NCI-H524 (cell line): ENCODE measurements around the gene LCORL.
"Not testable (repeated sequence)": the region's sequence is repeated elsewhere in the genome, so short reads cannot be mapped to it uniquely, and the experiment has no call there.

Experiments
- DNase-seq, 2 experiments: peaks; one replicate each; lab custom pipeline; 2025; lab: John Stamatoyannopoulos, UW

Gene LCORL

DNA sequence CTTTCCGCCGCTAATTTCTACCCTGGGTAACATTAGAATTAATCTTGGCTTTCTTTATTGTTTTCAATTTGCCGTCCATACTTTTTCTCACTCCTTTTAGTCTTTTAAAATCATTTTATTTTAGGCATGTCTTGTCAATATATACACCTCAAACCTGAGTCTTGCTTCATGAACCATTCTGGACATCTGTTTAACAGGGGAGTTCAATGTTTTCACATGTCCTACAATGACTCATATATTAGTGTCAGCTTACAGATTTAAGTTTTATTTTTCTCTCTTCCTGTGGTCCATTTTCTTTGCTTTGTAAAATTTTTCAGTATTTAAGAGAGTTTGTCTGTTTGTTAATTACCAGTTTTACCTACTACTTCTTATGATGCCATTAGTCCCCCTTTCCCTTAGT lies 89.5 kb downstream of the LCORL start:
- no peak for DNase-seq

- no peak for DNase-seq
These were observed 91.3 kb downstream of the LCORL start for GRCh38 chr4:17930256-17930655.

- DNase-seq: no peak
These were observed 97.4 kb downstream of the LCORL start for GRCh38 chr4:17924189-17924588.

DNA sequence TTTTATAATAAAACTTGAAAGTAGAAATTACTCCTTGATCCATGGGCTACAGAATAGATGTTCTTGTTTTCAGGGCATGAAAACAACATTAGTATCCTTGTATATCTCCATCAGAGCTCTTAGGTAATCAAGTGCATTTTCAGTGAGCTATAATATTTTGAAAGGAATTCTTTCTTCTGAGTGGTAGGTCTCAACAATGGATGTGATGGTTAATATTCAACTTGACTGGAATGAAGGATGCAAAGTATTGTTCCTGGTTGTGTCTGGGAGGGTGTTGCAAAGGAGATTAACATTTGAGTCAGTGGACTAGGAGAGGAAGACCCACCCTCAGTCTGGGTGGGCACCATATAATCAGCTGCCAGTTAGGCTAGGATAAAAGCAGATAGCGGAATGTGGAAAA lies 100.1 kb downstream of the LCORL start:
- no peak for DNase-seq

GRCh38 chr4:17920681-17921080 lies 100.9 kb downstream of the LCORL start:
- DNase-seq: no peak

- DNase-seq: no peak
These were observed 106.1 kb downstream of the LCORL start for GRCh38 chr4:17915439-17915838.

DNA sequence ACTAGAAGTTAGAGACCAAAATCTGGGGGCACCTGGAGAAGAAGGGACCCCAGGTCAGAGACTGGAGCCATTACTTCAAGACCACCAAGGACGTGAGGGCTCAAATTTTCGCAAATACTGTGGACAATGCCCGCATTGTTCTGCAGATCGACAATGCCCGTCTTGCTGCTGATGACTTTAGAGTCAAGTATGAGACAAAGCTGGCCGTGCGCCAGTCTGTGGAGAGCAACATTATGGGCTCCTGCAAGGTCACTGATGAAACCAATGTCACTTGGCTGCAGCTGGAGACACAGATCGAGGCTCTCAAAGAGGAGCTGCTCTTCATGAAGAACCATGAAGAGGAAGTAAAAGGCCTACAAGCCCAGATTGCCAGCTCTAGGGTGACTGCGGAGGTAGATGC lies 109.5 kb downstream of the LCORL start:
- DNase-seq: no peak

- no peak for DNase-seq
These were observed 109.9 kb downstream of the LCORL start for GRCh38 chr4:17911608-17912007.

- no peak for DNase-seq
These were observed 123.0 kb downstream of the LCORL start for GRCh38 chr4:17898553-17899055.

GRCh38 chr4:17895481-17895880 lies 126.1 kb downstream of the LCORL start:
- DNase-seq: no peak

- no peak for DNase-seq
These were observed 127.1 kb downstream of the LCORL start for GRCh38 chr4:17894421-17894820.

- no peak for DNase-seq
These were observed 131.9 kb downstream of the LCORL start for GRCh38 chr4:17889692-17890091.

DNA sequence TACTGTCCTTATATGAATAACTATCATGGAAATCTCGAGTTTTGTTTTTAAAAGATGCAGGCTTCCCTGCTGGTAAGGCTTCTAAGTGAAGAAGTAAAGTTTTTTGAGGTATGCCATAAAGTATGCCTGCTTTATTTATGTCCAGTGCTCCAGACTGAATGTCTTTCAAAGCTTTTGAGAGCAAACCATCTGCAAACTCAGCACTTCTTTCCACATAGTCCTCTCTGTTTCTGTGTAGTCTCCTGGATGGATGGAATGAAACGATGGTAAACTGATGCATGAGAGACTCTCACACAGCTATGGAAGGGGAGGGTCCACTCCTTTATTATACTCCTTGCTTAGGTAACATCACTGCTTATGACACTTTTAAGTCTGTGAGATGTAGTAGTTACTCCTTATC lies 137.0 kb downstream of the LCORL start:
- DNase-seq: no peak

DNA sequence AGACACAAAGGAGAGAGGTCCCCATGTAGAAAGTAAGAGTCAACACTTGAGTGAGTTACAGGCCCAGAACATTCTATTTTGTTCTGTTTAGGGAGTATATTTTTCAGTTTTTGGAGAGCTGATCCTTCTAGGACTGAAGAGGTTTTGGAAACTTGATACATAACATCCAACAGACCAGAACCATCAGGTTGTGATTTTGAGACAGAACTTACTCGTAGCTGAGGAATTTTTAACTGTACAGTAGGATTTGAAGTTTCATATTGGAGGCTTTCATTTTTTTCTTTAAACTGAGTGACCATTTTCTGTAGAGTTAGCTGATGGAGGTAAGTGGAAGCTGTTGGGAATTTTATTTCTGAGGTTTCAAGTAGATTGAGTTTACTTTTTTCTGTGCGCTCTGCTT lies 137.5 kb downstream of the LCORL start:
- no peak for DNase-seq

GRCh38 chr4:17877661-17878060 lies 143.9 kb downstream of the LCORL start:
- no peak for DNase-seq

- DNase-seq: no peak
These were observed 144.6 kb downstream of the LCORL start for GRCh38 chr4:17876943-17877342.

DNA sequence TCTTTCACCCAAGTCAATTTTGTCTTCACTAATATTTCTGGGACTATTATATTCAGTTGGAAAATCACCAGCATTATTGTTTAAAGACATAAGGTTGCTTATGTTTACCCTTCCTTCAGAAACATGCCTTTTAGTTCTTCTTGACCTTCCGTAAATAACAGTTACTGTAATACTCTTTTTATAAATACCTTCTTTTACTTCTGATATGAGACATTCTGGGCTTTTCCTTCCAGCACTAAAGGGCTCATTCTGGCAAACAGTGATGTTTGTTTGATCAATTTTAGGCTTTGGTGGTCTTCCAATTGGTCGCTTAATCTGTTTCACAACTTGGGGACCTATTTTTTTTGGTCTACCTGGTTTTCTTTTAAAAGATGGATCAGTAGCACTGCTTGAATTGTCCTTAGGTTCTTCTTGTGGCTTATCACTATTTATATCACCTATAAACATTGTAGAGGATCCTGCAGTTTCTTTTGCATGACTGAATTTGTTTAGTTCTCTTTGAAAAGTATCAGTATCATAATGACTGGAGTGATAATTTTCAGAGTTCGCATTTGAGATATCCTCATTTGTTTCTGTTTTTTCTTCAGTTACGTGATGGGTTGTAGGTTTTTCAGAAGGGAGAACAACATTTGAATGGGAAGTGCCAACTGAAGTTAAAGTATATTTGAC lies 146.0 kb downstream of the LCORL start:
- no peak for DNase-seq

GRCh38 chr4:17869327-17869726 lies 152.2 kb downstream of the LCORL start:
- no peak for DNase-seq

DNA sequence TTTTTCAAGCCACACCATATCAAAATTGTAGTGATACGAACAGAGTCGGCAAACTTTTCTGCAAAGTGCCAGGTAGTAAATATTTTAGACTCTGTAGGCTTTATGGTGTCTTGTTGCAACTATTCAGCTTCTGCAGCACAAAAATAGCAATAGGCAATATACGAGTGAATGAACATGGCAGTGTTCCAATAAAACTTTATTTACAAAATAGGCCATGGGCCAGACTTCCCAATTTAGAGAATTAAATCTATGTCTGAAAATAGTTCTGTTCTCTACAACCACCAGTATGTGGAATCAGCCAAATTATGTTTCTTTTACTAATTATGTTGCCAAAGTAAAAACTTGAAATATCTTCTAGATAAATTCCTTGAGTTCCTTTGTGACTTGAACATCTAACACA lies 154.3 kb downstream of the LCORL start:
- no peak for DNase-seq

- DNase-seq: no peak
These were observed 154.7 kb downstream of the LCORL start for GRCh38 chr4:17866810-17867209.

DNA sequence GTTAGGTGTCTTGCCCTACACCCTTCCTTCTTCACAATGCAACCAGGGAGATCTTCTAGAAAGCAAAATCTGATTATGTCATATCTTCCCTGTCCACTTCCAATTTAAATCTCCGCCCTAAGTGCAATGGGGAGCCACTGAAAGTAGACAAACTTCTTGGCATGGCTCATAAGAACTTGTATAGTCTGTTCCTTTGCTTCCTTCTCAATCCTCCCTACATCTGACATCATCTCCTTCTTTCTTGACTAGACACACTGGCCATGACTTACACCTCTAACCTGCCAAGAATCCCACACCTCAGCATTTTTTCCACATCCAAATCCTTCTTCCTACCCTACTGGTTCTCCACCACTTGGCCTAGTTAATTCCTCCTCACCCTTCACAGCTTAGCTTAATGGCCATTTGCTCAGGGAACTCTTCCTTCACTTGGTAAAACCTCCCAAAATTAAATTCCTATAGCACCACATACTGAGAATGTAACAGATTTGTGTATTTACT lies 155.6 kb downstream of the LCORL start:
- no peak for DNase-seq

- not testable (repeated sequence) for DNase-seq
These were observed 159.6 kb downstream of the LCORL start for GRCh38 chr4:17861906-17862305.

- DNase-seq: no peak
These were observed 161.7 kb downstream of the LCORL start for GRCh38 chr4:17859793-17860406.

- DNase-seq: no peak
These were observed 167.5 kb downstream of the LCORL start for GRCh38 chr4:17854036-17854435.
